22Rv1 (cell line): ENCODE results near the gene ZNF574.

Experiments
- CTCF ChIP-seq: fragments of 450-650 bp; IDR thresholded peaks from 2 replicates; pipeline ENCODE4 v1.5.1; 2017; ENCODE audit warnings: mild to moderate bottlenecking
- ZFX ChIP-seq: fragments of 450-650 bp; IDR thresholded peaks from 2 replicates; pipeline ENCODE4 v1.6.1; 2017; ENCODE audit warnings: antibody characterized with exemption, borderline replicate concordance

GRCh38 chr19:42108527-42109389 is 32.8 kb downstream of the ZNF574 start:
- TF ChIP-seq CTCF (peak; percentile 99), ZFX (no peak)
